Neuron (in vitro differentiated cells): Measurements from ENCODE around the gene KRR1.
"Not testable (repeated sequence)": the region's sequence is repeated elsewhere in the genome, so short reads cannot be mapped to it uniquely, and the experiment has no call there.

Experiments
- H2AFZ ChIP-seq: one replicate; pipeline ENCODE4 v1.6.1; 2013; ENCODE audit warnings: low read depth, mild to moderate bottlenecking, inconsistent platforms, low read length, moderate library complexity
- H3K27me3 ChIP-seq: one replicate; pipeline ENCODE4 v1.6.1; 2013; ENCODE audit warnings: low read length; ENCODE audit not compliant: insufficient read depth
- H3K36me3 ChIP-seq: one replicate; pipeline ENCODE4 v1.6.1; 2013; ENCODE audit warnings: low read length; ENCODE audit not compliant: insufficient read depth
- H3K4me1 ChIP-seq: one replicate; pipeline ENCODE4 v1.6.1; 2013; ENCODE audit warnings: low read length; ENCODE audit not compliant: insufficient read depth
- H3K4me3 ChIP-seq: 2 replicates; pipeline ENCODE4 v1.5.1; 2013; ENCODE audit warnings: mild to moderate bottlenecking, low read length, moderate library complexity
- H3K9me3 ChIP-seq: one replicate; pipeline ENCODE4 v1.6.1; 2013; ENCODE audit warnings: low read length

KRR1 gene

DNA sequence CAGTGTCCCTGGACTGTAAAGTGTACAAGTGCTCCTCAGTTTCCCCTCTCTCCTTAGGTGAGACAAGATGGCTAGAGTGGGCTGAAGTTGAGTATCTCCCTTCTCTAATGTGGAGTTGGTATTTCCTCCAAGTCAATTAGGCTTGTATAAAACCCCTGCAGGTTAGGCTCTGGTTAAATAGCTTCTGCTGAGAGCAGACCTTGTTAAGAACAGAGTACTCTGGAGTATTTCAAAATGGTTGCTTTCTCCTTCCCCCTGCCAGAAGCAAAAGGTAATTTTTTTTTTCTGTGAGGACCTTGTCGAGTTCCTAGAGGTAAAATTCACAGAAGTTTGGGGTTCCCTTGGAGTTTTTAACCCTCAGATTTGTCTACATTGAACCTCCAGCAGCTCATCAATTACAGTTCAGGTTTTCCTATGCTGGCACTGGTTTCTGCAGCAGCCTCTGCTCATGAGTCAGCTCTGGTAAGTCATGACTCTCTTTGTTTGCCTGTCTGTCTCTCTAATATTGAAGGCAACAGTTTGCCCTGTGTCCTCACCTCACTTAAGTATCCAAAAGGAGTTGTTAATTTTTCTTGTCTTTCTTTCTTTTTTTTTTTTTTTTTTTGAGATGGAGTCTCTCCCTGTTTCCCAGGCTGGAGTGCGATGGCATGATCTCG is 58.6 kb downstream of the KRR1 start:
- Histone ChIP-seq H3K36me3 (no peaks in the 10 kb centered on the region), H3K27me3 (peaks cover 2% of the 10 kb centered on the region), H3K9me3 (no peaks in the 10 kb centered on the region), H3K4me1 (no peaks in the 10 kb centered on the region), H2AFZ (no peak overlapping the region), H3K4me3 (no peak overlapping the region)

DNA sequence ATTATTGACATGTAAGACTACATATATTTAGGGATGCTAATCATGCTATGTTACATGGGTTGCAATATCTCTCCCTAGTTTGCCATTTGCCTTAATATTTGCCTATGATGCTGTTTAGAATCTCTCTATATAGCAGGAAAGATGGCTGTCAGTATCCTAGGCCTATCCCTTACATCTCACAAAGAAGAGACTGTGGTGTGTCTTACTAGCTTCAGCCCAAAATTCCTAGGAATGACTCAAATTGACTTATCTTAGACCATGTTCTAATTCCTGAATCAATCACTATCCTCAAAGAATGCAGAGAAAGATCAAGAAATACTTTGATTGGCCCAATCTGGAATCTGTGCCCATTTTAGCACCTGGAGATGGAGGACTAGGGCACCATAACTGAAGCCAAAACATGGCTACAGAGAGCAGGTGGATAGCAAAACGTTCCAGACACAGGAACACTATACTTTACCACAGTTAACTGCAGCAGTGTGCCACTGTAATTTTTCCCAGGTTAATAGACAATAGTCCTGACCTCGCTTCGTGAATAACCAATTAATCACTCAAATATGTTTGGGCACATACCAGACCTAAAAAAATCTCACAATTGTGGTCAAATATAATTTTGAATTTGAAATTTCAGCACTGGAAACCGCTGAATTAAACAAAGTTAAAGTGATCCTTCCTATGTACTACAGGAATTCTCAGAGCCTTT is 63.6 kb downstream of the KRR1 start:
- H3K9me3 ChIP-seq = no peaks in the 10 kb centered on the region
- peaks cover 2% of the 10 kb centered on the region for H3K27me3 ChIP-seq
- no peak overlapping the region for H2AFZ ChIP-seq
- no peaks in the 10 kb centered on the region for H3K36me3 ChIP-seq
- H3K4me3 ChIP-seq = no peak overlapping the region
- H3K4me1 ChIP-seq = no peaks in the 10 kb centered on the region

DNA sequence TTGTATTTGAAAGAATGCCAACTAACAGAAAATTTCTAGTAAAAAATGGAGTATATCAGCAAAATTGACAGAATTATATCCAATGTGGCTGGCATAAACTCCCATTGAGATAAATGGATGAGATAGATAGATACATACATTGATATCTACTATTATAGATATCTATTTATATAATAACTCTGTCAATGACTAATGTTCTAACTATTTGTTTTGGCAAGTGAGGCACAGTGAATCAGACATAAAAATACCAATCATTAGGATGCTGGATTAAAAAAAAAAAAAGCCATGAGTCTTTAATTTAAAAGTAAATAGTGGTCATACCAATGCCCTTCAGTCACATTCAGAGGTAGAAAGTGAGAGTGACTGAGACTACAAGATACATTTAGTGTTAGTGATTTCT is 64.6 kb downstream of the KRR1 start:
- Histone ChIP-seq H2AFZ (no peak overlapping the region), H3K4me1 (no peaks in the 10 kb centered on the region), H3K4me3 (no peak overlapping the region), H3K9me3 (no peaks in the 10 kb centered on the region), H3K36me3 (no peaks in the 10 kb centered on the region), H3K27me3 (peaks cover 2% of the 10 kb centered on the region)

DNA sequence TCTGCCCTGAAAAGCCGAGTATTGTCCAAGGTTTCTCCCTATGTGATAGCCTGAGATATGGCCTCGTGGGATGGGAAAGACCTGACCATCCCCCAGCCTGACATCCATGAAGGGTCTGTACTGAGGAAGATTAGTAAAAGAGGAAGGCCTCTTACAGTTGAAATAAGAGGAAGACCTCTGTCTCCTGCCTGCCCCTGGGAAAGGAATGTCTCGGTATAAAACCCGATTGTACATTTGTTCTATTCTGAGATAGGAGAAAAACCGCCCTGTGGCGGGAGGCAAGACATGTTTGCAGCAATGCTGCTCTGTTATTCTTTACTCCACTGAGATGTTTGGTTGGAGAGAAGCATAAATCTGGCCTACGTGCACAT is 66.3 kb downstream of the KRR1 start:
- not testable (repeated sequence) for H3K4me1 ChIP-seq, H3K4me3 ChIP-seq, H2AFZ ChIP-seq, H3K36me3 ChIP-seq, H3K27me3 ChIP-seq, H3K9me3 ChIP-seq

DNA sequence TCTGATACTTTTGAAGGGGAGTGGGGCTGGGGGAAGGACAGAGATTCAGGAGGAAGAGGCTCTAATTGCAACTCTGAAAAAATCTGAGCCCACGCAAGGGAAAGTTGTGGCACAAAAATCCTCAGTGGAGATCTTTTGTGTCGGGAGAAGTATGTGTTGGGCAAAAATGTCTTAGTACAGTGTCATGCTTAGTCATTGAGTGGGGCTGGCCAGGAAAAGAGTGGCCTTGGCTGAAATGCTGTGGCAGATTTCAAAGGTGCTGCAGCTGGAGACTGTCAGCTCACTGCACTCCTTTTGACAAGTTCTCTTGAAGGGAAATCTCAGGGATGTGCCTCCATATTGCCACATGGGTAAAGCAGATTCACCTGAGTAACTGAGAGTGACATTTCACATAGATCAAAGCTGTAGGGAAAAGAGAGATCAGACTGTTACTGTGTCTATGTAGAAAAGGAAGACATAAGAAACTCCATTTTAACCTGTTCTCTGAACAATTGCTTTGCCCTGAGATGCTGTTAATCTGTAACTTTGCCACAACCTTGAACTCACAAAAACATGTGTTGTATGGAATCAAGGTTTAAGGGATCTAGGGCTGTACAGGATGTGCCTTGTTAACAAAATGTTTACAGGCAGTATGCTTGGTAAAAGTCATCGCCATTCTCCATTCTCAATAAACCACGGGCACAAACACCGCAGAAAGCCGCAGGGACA is 66.8 kb downstream of the KRR1 start:
- Histone ChIP-seq H3K27me3 (peaks cover 2% of the 10 kb centered on the region), H3K36me3 (no peaks in the 10 kb centered on the region), H3K4me1 (no peaks in the 10 kb centered on the region), H3K9me3 (no peaks in the 10 kb centered on the region), H3K4me3 (no peak overlapping the region), H2AFZ (no peak overlapping the region)

DNA sequence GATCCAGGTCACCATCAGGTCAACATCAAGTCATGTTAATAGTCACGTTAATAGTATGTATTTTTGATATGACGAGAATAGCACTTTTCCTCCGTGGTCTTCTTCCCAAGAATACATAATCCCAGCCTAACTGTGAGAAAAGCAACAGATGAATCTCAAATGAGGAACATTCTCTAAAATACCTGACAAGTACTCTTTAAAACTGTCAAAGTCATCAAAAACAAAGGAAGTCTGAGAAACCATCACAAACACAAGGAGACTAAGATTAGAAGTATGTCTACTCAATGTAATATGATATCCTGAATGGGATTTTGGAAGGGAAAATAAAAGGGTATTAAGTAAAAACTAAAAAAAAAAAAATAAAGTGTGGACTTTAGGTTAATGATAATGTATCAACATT is 67.7 kb downstream of the KRR1 start:
- H3K4me3 ChIP-seq = no peak overlapping the region
- H2AFZ ChIP-seq = no peak overlapping the region
- H3K4me1 ChIP-seq = no peaks in the 10 kb centered on the region
- H3K27me3 ChIP-seq = peaks cover 2% of the 10 kb centered on the region
- no peaks in the 10 kb centered on the region for H3K36me3 ChIP-seq
- H3K9me3 ChIP-seq = no peaks in the 10 kb centered on the region

DNA sequence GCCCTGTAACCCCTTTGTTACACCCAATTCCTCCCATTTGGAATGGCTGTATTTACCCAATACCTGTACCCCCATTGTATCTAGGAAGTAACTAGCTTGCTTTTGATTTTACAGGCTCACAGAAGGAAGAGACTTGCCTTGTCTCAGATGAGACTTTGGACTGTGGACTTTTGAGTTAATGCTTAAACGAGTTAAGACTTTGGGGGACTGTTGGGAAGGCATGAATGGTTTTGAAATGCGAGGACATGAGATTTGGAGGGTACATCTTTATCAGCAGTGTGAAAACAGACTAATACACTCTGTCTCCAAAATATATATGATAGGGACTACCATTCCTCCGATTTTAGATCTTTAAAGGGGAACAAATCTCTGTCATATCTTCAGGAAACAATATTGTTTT is 69.0 kb downstream of the KRR1 start:
- H3K9me3 ChIP-seq, H3K36me3 ChIP-seq, H3K4me1 ChIP-seq, H3K4me3 ChIP-seq, H2AFZ ChIP-seq, H3K27me3 ChIP-seq: not testable (repeated sequence)

DNA sequence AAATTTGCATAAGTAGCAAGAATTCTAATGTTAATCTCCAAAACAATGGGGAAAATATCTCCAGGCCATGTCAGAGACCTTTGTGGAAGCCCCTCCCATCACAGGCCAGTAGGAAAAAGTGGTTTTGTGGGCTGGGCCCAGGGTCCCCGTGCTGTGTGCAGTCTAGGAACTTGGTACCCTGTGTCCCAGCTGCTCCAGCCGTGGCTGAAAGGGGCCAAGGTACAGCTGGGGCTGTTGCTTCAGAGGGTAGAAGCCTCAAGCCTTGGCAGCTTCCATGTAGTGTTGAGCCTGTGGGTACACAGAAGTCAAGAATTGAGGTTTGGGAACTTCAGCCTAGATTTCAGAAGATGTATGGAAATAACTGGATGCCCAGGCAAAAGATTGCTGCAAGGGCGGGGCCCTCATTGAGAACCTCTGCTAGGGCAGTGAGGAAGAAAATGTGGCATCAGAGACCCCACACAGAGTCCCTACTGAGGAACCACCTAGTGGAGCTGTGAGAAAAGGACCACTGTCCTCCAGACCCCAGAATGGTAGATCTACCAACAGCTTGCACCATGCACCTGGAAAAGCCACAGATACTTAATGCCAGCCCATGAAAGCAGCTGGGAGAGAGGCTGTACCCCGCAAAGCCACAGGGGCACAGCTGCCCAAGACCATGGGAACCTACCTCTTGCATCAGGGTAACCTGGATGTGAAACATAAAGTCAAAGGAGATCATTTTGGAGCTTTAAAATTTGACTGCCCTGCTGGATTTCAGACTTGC is 69.5 kb downstream of the KRR1 start:
- not testable (repeated sequence) for H3K4me3 ChIP-seq, H3K4me1 ChIP-seq, H3K36me3 ChIP-seq, H2AFZ ChIP-seq, H3K9me3 ChIP-seq, H3K27me3 ChIP-seq
